ENCODE measurements around the gene CCDC40. TPM values are rescaled to one million over a fixed set of nuclear protein-coding genes. Genes with fewer than 3 reads are reported as not detected.
A peak's percentile ranks its signal among the peaks of the same experiment; 100 is the strongest.

CCDC40 gene, protein sequence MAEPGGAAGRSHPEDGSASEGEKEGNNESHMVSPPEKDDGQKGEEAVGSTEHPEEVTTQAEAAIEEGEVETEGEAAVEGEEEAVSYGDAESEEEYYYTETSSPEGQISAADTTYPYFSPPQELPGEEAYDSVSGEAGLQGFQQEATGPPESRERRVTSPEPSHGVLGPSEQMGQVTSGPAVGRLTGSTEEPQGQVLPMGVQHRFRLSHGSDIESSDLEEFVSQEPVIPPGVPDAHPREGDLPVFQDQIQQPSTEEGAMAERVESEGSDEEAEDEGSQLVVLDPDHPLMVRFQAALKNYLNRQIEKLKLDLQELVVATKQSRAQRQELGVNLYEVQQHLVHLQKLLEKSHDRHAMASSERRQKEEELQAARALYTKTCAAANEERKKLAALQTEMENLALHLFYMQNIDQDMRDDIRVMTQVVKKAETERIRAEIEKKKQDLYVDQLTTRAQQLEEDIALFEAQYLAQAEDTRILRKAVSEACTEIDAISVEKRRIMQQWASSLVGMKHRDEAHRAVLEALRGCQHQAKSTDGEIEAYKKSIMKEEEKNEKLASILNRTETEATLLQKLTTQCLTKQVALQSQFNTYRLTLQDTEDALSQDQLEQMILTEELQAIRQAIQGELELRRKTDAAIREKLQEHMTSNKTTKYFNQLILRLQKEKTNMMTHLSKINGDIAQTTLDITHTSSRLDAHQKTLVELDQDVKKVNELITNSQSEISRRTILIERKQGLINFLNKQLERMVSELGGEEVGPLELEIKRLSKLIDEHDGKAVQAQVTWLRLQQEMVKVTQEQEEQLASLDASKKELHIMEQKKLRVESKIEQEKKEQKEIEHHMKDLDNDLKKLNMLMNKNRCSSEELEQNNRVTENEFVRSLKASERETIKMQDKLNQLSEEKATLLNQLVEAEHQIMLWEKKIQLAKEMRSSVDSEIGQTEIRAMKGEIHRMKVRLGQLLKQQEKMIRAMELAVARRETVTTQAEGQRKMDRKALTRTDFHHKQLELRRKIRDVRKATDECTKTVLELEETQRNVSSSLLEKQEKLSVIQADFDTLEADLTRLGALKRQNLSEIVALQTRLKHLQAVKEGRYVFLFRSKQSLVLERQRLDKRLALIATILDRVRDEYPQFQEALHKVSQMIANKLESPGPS
- 10 to 100 TPM in 2 of 3 donors, 1 to 10 TPM in 1; 7.4 to 11.8 (median 11.6) TPM for total RNA-seq

- Histone ChIP-seq H3K27me3 (no peaks in the 10 kb centered on the region), H3K9me3 (no peaks in the 10 kb centered on the region), H3K4me1 (peaks cover 0 to 2% of the 10 kb centered on the region in 2 donors), H3K36me3 (no peaks in the 10 kb centered on the region), H3K4me3 (peak within 1 kb of the TSS; percentile 82 to 88 (median 83)), H3K27ac (peak within 1 kb of the TSS; percentile 92 to 93)
- DNase-seq (ENCODE audit: low spot score in 2 of 2), result peak; percentile 73 to 83
- TF ChIP-seq POLR2AphosphoS5 (IDR thresholded peaks at IDR 0.05) (peak; percentile 49 to 78 (median 76)), CTCF (IDR thresholded peaks at IDR 0.05) (peak in 1 of 3 donors; percentile 19), POLR2A (IDR thresholded peaks at IDR 0.05) (peak; percentile 47)
- intact Hi-C loops (cut with DNase I; ENCODE audit: low total_unique reads), result no loop called here
Observed at GRCh38 chr17:80035937-80036714, at the start of gene CCDC40. TSS of gene CCDC40 (plus strand) at chr17:80036642. CDS start at chr17:80036663, 21 bp downstream.

- Histone ChIP-seq H3K27me3 (no peaks in the 10 kb centered on the region), H3K9me3 (no peaks in the 10 kb centered on the region), H3K4me3 (peak overlapping the region in 1 of 3 donors; percentile 32), H3K4me1 (peaks cover 4 to 24% of the 10 kb centered on the region in 2 donors), H3K27ac (peak overlapping the region; percentile 59 to 83), H3K36me3 (no peaks in the 10 kb centered on the region)
- intact Hi-C loops (cut with DNase I; ENCODE audit: low total_unique reads), result no loop called here
- TF ChIP-seq POLR2AphosphoS5 (IDR thresholded peaks at IDR 0.05) (no peak), CTCF (IDR thresholded peaks at IDR 0.05) (no peak)
- no peak for DNase-seq (ENCODE audit: low spot score in 2 of 2)
Observed at GRCh38 chr17:79987187-79987934, 49.1 kb upstream of the CCDC40 start.

- no peaks in the 10 kb centered on the region for H3K36me3 ChIP-seq
- H3K27ac ChIP-seq, result peak overlapping the region; percentile 59 to 83
- no peaks in the 10 kb centered on the region for H3K27me3 ChIP-seq
- DNase-seq (ENCODE audit: low spot score in 2 of 2), result no peak
- TF ChIP-seq CTCF (IDR thresholded peaks at IDR 0.05), result no peak
- TF ChIP-seq POLR2AphosphoS5 (IDR thresholded peaks at IDR 0.05), result no peak
- TF ChIP-seq POLR2A (IDR thresholded peaks at IDR 0.05), result no peak
- H3K4me1 ChIP-seq, result peaks cover 4 to 29% of the 10 kb centered on the region in 2 donors
- intact Hi-C loops (cut with DNase I; ENCODE audit: low total_unique reads), result loop anchor here (2.0 kb wide), 1 partner anchor 199 kb away; no protein-coding TSS in a partner anchor
- H3K4me3 ChIP-seq, result peak overlapping the region in 1 of 3 donors; percentile 44
- no peaks in the 10 kb centered on the region for H3K9me3 ChIP-seq
Observed at GRCh38 chr17:79987935-79988184, 48.6 kb upstream of the CCDC40 start.

- H3K4me3 ChIP-seq, result peak overlapping the region in 1 of 3 donors; percentile 44
- peaks cover 4 to 31% of the 10 kb centered on the region in 2 donors for H3K4me1 ChIP-seq
- peak overlapping the region; percentile 59 to 83 for H3K27ac ChIP-seq
- intact Hi-C loops (cut with DNase I; ENCODE audit: low total_unique reads), result loop anchor here (2.0 kb wide), 1 partner anchor 200 kb away; no protein-coding TSS in a partner anchor
- DNase-seq (ENCODE audit: low spot score in 2 of 2), result no peak
- no peaks in the 10 kb centered on the region for H3K27me3 ChIP-seq
- H3K9me3 ChIP-seq, result no peaks in the 10 kb centered on the region
- TF ChIP-seq CTCF (IDR thresholded peaks at IDR 0.05), result no peak
- TF ChIP-seq POLR2A (IDR thresholded peaks at IDR 0.05), result no peak
- peak in 1 of 3 donors; percentile 42 for TF ChIP-seq POLR2AphosphoS5 (IDR thresholded peaks at IDR 0.05)
- no peaks in the 10 kb centered on the region for H3K36me3 ChIP-seq
Observed at GRCh38 chr17:79988185-79988971, 48.1 kb upstream of the CCDC40 start.
